ENCODE measurements around the gene RCE1.

Gene RCE1

GRCh38 chr11:66870616-66871520 is 27.6 kb downstream of the RCE1 start:
- no peak for DNase-seq

GRCh38 chr11:66871521-66871901 is 28.3 kb downstream of the RCE1 start:
- no peak for DNase-seq

GRCh38 chr11:66874232-66874631 is 31.0 kb downstream of the RCE1 start:
- no peak for DNase-seq

- DNase-seq = no peak
Observed at GRCh38 chr11:66875378-66875777, 32.1 kb downstream of the RCE1 start.

GRCh38 chr11:66877588-66878385 is 34.5 kb downstream of the RCE1 start:
- DNase-seq = no peak

GRCh38 chr11:66878474-66878873 is 35.2 kb downstream of the RCE1 start:
- DNase-seq = no peak

- DNase-seq = no peak
Observed at GRCh38 chr11:66879000-66879399, 35.8 kb downstream of the RCE1 start.

- no peak for DNase-seq
Observed at GRCh38 chr11:66879583-66879982, 36.3 kb downstream of the RCE1 start.

- DNase-seq = no peak
Observed at GRCh38 chr11:66879999-66880398, 36.8 kb downstream of the RCE1 start.

- DNase-seq = peak; percentile 49 to 65
Observed at GRCh38 chr11:66880496-66881450, 37.5 kb downstream of the RCE1 start.

GRCh38 chr11:66881451-66881835 is 38.2 kb downstream of the RCE1 start:
- DNase-seq = peak in 1 of 2 experiments; percentile 19

GRCh38 chr11:66881927-66882452 is 38.7 kb downstream of the RCE1 start:
- DNase-seq = no peak

GRCh38 chr11:66882561-66883015 is 39.3 kb downstream of the RCE1 start:
- peak; percentile 49 to 51 for DNase-seq

- peak; percentile 49 to 72 for DNase-seq
Observed at GRCh38 chr11:66883016-66883965, 40.0 kb downstream of the RCE1 start.

- DNase-seq = no peak
Observed at GRCh38 chr11:66884443-66884842, 41.2 kb downstream of the RCE1 start.

- no peak for DNase-seq
Observed at GRCh38 chr11:66885469-66885868, 42.2 kb downstream of the RCE1 start.

- DNase-seq = no peak
Observed at GRCh38 chr11:66885950-66886440, 42.8 kb downstream of the RCE1 start.

- no peak for DNase-seq
Observed at GRCh38 chr11:66886671-66887221, 43.5 kb downstream of the RCE1 start.

- DNase-seq = no peak
Observed at GRCh38 chr11:66887526-66887925, 44.3 kb downstream of the RCE1 start.

GRCh38 chr11:66888282-66888681 is 45.0 kb downstream of the RCE1 start:
- no peak for DNase-seq

- no peak for DNase-seq
Observed at GRCh38 chr11:66889960-66890359, 46.7 kb downstream of the RCE1 start.

Measured in NCI-H524 (cell line).